NCI-H1436 treated with DMSO at 0.1 percent for 48 hours (cell line): ENCODE measurements around the gene KMT2C.
"Not testable (repeated sequence)": the region's sequence is repeated elsewhere in the genome, so short reads cannot be mapped to it uniquely, and the experiment has no call there.

Source experiments
- DNase-seq: peaks from one replicate; lab custom pipeline; 2025; lab: John Stamatoyannopoulos, UW

The KMT2C gene

DNA sequence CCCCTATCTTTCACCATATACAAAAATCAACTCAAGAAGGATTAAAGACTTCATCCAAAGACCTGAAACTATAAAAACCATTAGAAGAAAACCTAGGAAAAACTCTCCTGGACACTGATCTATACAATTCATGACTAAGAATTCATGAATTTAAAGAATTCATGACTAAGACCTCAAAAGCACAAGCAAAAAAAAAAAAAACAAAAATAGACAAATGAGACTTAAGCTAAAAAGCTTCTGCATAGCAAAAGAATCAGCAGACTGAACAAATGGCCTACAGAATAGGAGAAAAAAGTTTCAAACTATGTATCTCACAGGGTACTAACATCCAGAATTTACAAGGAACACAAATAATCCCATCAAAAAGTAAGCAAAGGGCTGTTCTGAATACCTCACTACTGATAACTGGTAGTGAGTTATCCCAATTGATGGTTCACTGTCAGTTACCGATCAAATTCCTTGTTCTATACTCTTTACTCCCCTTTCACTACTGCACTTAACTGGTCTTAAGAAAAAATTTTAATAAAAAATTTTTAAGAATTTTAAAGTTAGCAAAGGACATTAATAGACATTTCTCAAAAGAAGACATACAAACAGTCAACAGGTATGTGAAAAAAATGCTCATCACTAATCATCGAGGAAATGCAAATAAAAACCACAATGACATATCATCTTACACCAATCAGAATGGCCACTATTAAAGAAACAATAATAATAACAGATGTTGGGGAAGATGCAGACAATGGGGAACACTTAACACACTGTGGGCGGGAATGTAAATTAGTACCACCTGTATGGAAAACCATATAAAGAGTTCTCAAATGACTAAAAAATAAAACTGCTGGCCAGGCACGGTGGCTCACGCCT, 33.2 kb downstream of the KMT2C start:
- no peak for DNase-seq

DNA sequence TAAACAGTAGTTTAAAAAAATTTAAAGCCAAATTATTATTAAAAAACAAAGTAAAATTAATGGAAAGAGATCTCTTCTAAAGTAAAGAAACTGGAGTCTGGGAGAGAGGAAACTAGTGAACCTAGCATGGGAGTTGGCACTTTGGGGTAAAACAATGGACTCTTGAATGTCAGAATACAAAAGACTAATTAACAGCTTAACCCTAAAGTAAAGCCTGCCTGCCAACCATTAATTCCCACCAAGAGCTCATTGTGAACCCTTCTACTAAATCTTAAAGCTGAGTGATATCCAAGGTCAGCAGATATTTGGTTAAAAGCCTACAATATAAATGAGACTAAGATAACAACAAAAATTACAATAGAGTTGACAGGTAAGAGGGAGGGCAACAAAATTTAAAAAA, 36.5 kb downstream of the KMT2C start:
- DNase-seq = no peak

DNA sequence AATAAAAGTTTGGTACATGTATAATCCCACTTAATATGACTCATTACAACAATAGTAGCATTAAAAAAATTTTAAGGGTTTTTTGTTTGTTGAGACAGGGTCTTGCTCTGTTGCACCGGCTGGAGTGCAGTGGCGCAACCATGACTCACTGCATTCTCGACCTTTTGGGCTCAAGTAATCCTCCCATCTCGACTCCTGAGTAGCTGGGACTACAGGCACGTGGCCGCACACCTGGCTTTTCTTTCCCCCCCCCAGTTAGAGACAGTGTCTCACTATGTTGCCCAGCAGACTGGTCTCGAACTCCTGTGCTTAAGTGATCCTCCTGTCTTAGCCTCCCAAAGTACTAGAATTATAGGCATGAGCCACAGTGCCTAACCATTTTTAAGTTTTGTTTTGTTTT, 40.7 kb downstream of the KMT2C start:
- no peak for DNase-seq

DNA sequence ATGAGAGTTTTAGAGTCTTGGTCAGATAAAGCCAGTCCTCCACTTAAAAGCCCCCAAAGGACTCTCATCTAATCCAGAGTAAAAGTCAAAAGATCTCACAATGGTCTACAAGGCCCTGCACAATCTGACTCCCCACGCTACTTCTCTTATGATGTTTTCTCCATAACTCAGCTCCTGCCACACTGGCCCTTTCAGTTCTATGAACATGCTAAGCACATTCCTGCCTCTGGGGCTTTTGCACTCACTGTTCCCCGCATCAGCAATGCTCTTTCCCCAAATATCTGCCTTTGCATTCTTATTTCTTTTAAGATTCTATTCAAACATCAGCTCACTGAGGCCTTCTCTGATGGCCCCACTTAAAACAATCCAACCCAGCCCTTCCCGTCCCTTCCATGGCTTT, 41.6 kb downstream of the KMT2C start:
- DNase-seq = not testable (repeated sequence)

DNA sequence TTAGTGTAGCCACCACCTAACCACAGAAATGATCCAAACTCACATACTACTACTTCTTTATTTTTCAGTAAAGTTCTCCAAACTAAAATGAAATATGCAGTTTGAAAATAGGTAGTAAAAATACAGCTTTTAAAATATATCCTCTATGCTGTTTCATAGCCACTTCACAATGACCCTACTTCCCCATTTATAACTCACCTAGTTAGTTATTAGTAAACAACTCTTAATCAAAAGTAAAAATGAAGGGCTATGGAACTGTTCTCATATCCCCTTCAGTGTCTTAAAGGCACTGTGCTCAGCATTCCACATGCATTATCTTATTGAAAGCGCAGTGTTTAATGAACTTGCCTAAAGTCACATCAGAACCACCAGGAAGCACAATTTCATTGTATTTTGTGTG, 43.5 kb downstream of the KMT2C start:
- DNase-seq = no peak

DNA sequence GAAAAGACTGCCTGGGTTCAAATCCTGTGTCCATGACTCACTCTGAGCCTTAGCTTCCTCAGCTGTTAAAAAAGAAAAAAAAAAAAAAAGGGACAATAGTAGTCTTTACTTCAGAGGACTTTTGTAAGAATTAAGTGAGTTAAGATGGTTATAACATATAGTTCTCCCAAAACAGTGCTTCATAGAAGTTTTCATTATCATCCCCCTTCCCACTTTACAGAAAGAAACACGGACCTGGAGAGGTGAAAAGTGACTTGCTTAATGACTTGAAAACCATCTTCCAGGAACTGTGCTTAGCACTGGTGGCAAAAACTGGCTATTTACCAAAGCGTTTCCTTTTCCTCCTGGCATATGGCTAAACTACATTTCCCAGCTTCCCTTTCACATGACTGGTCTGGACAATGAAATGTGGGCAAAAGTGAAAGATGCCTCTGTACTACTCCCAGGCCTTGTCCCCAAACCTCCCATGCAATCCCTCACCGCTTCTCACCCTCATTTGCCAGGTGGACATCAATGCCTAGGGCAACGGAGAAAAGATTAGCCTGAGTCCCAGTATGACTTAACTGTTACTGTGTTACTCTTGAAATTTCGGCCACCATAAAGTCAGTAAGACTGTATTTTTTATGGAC, 49.6 kb downstream of the KMT2C start:
- not testable (repeated sequence) for DNase-seq

DNA sequence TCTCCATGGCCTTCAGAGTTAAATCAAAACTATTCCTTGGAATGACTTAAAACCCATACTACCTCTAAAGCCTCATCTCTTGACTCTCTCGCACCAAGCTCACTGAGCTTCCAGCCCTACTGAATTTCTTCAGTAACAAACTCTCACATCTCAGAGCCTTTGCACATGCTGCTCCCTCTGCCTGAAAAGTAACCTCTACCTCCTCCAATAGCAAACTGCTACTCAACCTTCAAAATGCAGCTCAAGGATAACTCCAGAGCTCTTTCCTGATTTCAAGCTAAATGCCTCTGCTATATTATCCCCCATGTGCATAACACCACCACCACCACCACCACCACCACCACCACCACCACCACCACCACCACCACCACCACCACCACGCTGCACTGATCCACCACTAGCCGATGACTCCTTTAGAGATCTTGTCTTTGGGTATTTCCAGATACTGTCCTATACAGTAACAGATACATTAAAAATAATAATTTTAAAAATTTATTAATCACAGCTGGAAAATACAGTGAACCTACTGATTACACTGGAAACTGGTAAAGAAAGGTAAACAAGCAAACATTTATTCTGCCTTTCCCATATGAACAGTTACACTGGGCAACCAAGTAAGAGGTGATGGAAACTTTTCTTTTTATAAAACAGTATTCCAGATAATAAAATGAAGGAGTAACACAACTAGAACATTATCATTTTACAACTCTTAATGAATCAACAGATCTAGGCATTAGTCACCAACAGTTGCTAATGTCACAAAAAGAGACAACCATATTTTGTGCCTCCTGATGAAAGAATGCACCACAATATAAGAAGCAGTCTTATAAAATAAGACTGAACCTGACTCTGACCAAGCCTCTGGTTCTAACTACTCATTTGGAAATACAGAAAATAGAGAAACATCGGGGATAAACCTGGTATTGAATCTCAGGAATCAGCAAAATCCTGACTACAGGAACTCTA, 51.3 kb downstream of the KMT2C start:
- not testable (repeated sequence) for DNase-seq

DNA sequence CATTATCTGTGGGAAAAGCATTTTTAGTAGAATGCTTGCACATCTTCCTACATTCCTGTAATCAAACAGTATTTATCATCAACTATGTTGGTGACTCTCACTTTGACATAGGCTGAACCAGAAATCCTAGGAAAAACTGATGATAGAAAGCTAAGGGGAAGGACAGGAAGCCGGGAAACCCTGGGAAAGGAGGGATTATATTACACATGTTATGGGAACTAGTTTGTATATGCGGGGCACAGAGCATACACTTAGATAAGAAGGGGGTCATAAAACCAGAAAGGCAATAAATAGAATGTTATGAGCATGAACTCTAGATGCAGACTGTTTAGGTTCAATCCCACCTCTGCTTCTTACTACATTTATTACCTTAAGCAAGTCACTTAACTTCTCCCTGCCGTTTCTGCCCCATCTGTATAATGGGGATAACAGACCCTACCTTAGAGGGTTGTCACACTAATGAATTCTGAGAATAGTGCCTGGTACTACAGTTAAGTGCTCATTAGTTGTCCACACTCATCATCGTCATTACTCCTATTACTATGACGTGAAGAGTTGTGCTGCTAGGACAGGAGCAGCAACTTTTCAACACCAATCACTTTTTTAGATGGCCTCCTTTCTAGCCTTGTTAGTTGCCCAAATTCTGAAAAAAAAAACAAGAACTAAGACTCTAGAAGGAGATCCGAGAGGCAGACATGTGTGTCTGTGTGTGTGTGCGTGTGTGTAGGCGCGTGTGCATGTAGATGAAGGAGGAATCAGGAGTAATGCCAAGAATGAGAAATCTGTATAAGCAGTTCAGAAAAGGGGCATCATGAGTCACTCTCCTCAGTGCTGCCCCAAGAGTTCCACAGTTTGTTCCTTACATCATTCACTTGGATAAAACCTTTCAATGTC, 52.2 kb downstream of the KMT2C start:
- no peak for DNase-seq

DNA sequence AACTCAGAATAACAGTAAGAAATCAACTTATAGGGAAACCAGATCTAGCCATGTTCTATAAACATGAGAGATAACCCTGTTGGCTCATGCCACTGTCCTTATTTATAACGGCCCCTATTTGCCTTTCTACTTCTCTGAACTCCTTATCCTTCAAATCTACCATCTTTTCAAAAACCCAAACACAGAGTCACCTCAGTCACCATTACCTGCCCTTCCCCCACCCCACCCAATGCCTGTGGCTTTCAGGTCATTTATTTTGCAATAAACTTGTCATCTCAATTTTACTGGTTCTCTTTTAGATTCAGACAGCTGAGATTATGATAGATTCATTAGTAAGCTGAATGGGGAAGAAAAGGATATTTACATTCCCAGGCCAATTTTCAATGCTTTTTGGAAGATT, 53.6 kb downstream of the KMT2C start:
- no peak for DNase-seq

DNA sequence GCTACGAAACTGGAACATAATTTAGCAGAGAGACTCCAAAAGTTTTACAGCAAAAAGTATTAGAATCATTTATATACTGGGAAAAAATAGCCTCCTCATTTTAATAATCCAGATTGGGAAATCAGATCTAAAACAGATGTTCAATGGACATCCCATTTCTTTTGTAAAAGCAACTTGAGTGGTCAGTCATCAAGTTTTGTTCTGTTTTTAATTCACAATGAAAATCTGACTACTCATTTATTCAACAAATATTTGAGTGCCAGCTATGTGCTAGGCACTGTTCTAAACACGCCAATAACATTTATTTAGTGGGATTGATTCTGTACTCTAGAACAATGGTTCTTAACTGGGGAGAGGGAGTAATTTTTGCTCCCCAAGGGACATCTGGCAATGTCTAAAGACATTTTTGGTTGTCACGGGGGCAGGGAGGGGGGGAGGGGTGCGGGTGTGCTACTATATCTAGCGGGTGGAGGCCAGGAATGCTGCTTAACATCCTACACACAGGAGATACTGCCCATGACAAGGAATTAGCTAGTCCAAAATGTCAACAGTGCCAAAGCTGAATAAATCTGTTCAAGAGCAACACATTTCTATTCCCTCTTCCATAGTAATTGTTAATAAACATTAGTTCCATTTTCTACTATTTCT, 54.7 kb downstream of the KMT2C start:
- DNase-seq = not testable (repeated sequence)

DNA sequence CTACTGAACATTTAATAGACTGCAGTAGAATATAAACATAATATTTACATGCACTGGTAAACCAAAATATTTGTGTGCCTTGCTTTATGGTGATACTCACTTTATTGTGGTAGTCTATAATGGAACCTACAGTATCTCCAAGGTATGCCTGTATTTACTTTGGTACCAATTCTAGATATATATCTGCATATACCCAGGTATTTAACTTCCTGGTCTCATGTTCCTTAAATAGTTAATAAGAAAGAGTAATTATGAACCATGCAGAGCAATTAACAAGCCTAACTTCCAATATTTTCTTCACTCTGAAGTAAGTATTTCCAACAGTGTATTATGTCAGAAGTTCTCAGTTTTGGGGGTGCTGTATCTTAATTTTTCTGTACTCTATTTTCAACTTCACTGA, 57.3 kb downstream of the KMT2C start:
- DNase-seq = not testable (repeated sequence)

DNA sequence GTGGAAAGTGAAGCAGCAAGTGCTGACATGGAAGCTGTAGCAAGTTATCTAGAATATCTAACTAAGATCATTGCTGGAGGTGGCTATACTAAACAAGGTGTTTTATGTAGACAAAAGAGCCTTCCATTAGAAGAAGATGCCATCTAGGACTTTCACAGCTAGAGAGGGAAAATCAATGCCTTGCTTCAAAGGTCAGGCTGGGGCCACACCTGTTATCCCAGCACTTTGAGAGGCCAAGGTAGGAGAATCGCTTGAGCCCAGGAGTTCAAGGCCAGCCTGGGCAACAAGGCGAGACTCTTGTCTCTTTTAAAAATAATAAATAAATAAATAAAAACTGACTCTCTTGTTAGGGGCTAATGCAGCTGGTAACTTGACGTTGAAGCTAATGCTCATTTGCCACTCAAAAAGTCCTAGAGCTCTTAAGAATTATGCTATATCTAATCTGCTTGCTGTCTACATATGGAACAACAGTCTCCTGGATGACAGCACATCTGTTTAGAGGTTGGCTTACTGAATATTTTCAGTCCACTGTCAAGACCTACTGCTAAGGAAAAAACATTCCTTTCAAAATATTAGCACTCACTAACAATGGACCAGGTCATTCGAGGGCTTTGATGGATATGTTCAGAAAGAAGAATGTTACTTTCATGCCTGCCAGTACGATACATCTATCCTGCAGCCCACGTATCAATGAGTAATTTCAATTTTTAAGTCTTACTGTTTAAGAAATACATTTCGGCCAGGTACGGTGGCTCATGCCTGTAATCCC, 58.9 kb downstream of the KMT2C start:
- DNase-seq = not testable (repeated sequence)

DNA sequence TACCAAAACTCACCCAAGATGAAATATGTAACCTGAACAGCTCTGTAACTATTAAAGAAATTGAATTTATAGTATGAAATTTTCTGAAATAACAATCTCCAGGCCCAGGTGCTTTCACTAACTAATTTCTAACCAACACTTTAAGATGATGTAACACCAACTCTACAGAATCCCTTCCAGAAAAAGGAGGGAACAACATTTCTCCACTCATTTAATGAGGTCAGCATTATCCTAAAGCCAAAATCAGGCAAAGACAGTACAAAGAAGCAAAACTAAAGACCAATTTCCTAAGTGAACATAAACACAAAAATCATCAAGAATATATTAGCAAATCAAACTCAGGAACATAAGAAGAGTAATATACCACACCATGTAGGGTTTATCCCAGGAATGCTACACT, 65.5 kb downstream of the KMT2C start:
- no peak for DNase-seq

DNA sequence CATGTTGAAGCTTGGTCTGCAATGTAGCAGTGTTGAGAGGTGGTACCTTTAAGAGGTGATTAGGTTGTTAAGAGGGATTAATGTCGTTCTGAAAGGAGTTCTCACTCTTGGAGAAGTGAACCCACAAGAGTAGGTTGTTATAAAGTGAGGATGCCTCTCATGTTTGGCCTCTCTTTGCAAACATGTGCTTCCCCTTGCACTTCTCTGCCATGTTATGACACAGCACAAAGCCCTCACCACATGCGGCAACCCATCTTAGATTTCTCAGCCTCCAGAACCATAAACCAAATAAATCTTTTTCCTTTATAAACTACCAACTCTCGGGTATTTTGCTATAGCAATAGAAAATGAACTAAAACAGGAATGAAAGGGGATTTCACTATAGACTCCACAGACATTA, 66.3 kb downstream of the KMT2C start:
- DNase-seq = no peak

DNA sequence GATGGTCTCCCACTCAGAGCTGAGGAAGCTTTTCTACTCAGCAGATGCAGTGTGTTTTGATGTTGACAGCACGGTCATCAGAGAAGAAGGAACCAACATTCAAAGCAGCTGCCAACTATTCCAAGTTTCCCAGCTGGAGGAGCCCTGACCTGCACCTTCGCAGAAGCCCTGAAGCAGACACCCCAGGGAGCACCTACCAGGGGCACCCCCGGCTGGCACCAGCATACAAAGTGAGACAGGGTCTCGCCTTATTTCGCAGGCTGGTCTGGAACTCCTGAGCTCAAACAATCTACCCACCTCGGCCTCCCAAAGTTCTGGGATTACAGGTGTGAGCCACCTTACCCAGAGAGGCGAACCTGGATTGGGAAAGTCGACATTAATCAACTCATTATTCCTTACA, 68.6 kb downstream of the KMT2C start:
- no peak for DNase-seq

DNA sequence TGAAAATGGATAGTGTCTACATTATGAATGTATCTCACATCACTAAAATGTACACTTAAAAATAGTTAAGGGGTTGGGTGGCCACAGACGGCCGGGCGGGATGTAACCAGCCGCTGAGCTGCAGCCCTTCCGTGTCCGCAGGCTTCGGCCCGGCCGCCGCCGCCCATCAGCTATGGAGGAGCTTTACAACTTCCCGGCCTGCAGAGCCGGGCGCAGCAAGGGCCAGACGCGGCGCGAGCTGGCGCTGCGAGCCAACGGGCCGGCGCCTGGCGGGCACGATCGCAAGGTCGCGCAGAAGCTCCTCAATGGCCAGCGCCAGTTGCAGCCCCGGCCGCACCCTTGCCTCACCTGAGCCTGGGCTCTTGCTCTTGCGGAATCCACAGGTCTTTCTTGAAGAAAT, 69.1 kb downstream of the KMT2C start:
- no peak for DNase-seq

DNA sequence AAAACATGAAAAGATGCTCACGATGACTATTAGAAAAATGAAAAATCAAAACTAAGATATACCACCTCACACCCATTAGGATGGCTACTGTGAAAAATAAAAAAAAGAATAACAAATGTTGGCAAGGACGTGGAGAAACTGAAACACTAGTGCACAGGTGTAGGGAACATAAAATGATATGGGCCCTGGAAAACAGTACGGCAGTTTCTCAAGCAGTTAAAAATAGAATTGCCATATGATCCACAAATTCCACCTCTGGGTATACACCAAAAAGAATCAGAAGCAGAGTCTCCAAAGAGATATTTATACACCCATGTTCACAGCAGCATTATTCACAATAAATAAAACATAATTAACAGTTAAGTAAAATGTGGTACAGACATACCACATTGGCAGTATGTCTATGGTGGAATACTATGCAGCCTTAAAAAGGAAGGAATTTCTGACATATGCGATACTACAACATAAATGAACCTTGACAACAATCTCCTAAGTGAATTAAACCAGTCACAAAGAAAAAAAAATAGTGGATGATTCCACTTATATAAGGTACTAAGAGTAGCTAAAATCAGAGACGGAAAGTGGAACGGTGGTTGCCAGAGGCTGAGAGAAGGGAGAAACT, 69.7 kb downstream of the KMT2C start:
- DNase-seq = no peak

DNA sequence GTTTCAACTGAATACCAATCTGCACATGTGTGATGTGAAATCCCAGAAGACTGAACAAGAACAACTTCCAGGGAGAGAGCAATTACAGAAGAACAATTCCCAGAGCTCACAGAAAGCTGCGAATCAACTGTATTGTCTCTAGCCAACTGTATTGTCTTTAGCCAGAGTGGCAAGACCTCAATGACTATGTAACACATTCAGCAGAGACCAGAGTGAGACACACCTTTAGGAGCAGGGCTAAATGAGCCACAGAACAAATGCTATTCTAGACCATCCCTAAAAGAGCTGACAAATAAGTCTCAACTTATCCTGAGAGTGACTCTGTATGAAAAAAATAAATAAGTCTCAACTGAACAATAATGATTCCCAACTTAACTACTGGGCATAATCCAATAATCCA, 72.0 kb downstream of the KMT2C start:
- DNase-seq = no peak

DNA sequence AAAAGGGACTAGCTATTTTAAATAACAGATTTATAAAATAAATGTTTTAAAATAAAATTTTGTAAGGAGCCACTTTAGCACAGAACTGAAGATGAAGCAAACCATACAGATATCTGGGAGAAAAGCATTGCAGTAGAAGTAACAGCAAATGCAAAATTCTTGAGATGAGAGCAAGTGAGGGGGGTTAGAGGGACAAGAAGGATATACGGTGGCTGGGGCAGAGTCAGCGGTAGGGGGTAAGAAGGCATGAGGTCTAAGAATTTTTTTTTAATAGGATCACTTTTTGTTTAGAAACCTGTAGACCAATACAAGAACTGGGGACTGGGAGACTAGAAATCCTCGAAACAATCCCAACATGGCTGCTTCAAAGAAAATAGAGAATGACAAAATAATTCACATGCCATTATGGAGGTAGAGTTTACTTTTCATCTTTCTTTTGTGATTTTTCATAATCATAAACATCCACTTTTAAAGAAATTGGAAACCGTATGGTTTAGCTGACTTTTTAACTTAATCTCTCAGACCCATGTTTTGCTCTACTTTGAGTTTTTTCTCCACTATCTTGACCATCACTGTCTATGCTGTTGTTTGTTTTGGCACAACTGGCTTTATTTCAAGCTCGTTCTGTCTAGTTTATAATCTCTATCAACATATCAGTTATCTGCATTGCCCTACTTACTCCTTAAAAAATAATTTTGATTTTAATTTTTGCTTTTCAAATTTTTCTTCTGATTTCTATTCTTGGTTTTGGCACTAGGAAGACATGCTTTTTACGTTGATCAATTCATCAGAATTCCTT, 73.5 kb downstream of the KMT2C start:
- DNase-seq = no peak
